GM13976 (cell line): ENCODE data around the gene ALK.

ENCODE experiments used
- DNase-seq: peaks from one replicate; pipeline ENCODE4 v3.0.0; 2012; ENCODE audit warnings: low spot score
- CTCF ChIP-seq: IDR thresholded peaks from 2 replicates; pipeline ENCODE4 v1.5.1; 2012; ENCODE audit warnings: borderline replicate concordance, mild to moderate bottlenecking; ENCODE audit not compliant: insufficient read depth; ENCODE audit errors: extremely low read depth, missing control alignments, control extremely low read depth
- in situ Hi-C: fragments of 300-500 bp; cut with MboI; formaldehyde crosslinking; loops from one replicate; pipeline ENCODE4 v1.12.0; 2022; ENCODE audit warnings: low sequenced_read_pairs, mixed read lengths, inconsistent platforms; ENCODE audit not compliant: unreplicated experiment

ALK gene

GRCh38 chr2:29174937-29175336, 746.4 kb downstream of the ALK start:
- DNase-seq = no peak
- in situ Hi-C loops = loop anchor here (25.0 kb wide), 2 partner anchors 363 to 613 kb away; partner anchors contain the start of gene SPDYA
- no peak for TF ChIP-seq CTCF

GRCh38 chr2:29166242-29167039, 754.9 kb downstream of the ALK start:
- no peak for TF ChIP-seq CTCF
- in situ Hi-C loops = no loop called here
- DNase-seq = no peak

GRCh38 chr2:29165362-29166241, 755.8 kb downstream of the ALK start:
- in situ Hi-C loops = no loop called here
- DNase-seq = no peak
- TF ChIP-seq CTCF = no peak

GRCh38 chr2:29164091-29164846, 757.1 kb downstream of the ALK start:
- DNase-seq = no peak
- in situ Hi-C loops = no loop called here

GRCh38 chr2:29162204-29162928, 759.0 kb downstream of the ALK start:
- TF ChIP-seq CTCF = no peak
- in situ Hi-C loops = no loop called here
- DNase-seq = no peak

More at GRCh38 chr2:29164091-29164846, 757.1 kb downstream of the ALK start:
- TF ChIP-seq CTCF = no peak
